Peyer's patch (tissue), 4 donors: ENCODE measurements around the gene SLC39A3. TPM values are rescaled to one million over a fixed set of nuclear protein-coding genes. Genes with fewer than 3 reads are reported as not detected.

ENCODE experiments used
- DNase-seq, 3 donors: peaks; one replicate each; pipeline ENCODE4 v3.0.0-alpha.2; 2017 to 2019
- H3K27ac ChIP-seq, 4 donors: fragments of 200-600 bp; sonication (generic); one replicate each; pipeline ENCODE4 v1.5.1; 2016 to 2019
- H3K27me3 ChIP-seq, 2 donors: fragments of 200-600 bp; sonication (generic); one replicate each; pipeline ENCODE4 v1.5.1; 2019
- H3K36me3 ChIP-seq, 3 donors: fragments of 200-600 bp; sonication (generic); one replicate each; pipeline ENCODE4 v1.5.1; 2016 to 2019
- H3K4me1 ChIP-seq, 4 donors: fragments of 200-600 bp; sonication (generic); one replicate each; pipeline ENCODE4 v1.5.1; 2016 to 2019
- H3K4me3 ChIP-seq, 4 donors: fragments of 200-600 bp; sonication (generic); 1 replicate in 3 of 4; 2 replicates in 1 of 4; pipeline ENCODE4 v1.5.1; 2016 to 2019; ENCODE audit warnings: mild to moderate bottlenecking in 1 of 4
- H3K9me3 ChIP-seq, 4 donors: fragments of 200-600 bp; sonication (generic); one replicate each; pipeline ENCODE4 v1.5.1; 2016 to 2019; ENCODE audit warnings: mild to moderate bottlenecking in 1 of 4
- CTCF ChIP-seq, 6 experiments: fragments of 450-650 bp in 4 of 6; fragments of 200-600 bp in 2 of 6; sonication (generic) in 1 of 6; IDR thresholded peaks; one replicate each; pipeline ENCODE4 v1.5.1; 2017 to 2019; ENCODE audit warnings: antibody characterized with exemption in 6 of 6, mild to moderate bottlenecking in 3 of 6, moderate library complexity in 1 of 6
- POLR2A ChIP-seq, 2 donors: fragments of 450-650 bp; IDR thresholded peaks; one replicate each; pipeline ENCODE4 v1.5.1; 2017; ENCODE audit warnings: antibody characterized with exemption in 2 of 2, mild to moderate bottlenecking in 2 of 2, moderate library complexity in 2 of 2
- total RNA-seq, 4 donors: library from RNA; depleted of rRNA; stranded (reverse); fragments of >200 nt; gene quantifications; one replicate each; pipeline ENCODE4 v1.1.0, GENCODE V29; 2016

SLC39A3 gene
- total RNA-seq, 4 donors from 2014 or later: 22.1 to 29.7 (median 26.0) TPM

DNA sequence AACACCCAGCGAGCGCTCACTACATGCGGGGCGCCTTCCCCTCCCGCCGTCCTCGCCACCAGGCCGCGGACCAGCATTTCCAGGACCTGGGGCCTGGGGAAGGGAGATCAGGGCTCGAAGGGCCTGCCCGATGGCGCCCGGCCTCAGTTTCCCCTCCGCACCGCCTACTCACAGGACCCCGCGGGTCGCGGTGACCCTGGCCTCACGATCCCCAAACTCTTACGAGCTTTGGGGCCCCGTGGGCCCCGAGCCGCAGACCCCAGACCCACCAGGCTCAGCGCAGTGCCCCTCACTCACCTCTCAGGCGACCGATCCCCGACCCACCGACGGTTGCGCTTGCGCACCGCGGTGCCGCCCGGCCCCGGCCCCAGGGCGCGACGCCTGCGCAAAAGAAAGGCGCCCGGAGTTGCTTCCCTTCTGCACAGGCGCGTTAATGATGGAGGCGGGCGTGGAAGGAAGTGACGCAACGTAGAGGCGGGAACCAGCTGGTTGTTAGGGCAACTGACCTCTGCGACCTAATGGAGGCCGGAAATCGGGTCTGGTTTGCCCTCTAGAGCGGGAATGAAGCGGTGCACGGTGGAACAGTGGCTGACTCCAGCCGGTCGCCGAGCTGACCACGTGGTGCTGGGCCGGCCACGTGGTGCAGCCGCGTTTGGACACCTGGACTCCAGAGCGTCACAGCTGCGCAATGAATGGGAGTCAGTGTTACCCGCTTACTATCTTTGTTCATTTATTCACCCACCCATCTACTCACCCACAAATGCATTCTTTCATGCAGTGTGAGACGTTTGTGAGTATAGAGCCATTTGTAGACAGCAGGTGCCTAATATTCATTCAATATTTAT, 43.3 kb upstream of the SLC39A3 start, which contains the start of gene SGTA:
Gene SGTA, minus strand, starts transcription at position 338 of the 845 bp plus-strand sequence. CDS start 14,205 bp downstream, outside the sequence.
- TF ChIP-seq CTCF (IDR thresholded peaks at IDR 0.05) (peak; percentile 31 to 74 (median 58)), POLR2A (IDR thresholded peaks at IDR 0.05) (peak; percentile 83 to 89)
- H3K4me1 ChIP-seq: peaks cover 0 to 39% (median 9%) of the 10 kb centered on the region in 4 donors

DNA sequence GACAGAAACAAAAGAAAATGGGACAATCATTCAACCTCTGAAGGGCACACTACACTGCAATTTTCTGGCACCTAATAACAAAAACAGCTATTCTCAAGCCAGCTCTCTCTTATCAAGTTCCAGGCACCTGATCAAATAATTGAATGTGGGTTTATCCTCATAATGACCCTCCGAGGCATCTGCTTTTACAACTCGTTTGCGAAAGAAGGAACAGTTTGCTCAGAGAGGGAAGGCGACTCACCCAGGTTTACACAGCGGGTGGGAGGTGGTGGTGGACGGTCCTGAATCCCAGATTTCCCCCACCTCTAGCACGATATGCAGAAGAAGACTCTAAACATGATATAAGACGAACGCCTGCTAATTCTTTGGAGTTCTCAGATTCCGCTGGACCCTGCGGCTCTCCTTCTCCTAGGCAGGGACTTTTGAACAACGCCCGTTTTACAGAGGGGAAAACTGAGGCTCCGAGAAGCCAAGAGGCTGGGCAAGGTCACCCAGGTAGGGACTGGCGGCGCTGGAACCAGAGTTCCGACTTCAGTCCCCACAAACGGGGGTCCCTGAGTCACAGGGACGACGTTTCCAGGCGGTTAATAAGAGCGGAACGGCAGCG, 42.6 kb upstream of the SLC39A3 start:
- Histone ChIP-seq H3K36me3 (no peaks in the 10 kb centered on the region), H3K27ac (peak overlapping the region; percentile 86 to 96 (median 92)), H3K9me3 (no peaks in the 10 kb centered on the region), H3K4me1 (peaks cover 0 to 39% (median 9%) of the 10 kb centered on the region in 4 donors), H3K27me3 (no peaks in the 10 kb centered on the region), H3K4me3 (peak overlapping the region; percentile 67 to 100 (median 87))
- TF ChIP-seq CTCF (IDR thresholded peaks at IDR 0.05) (no peak), POLR2A (IDR thresholded peaks at IDR 0.05) (no peak)
- no peak for DNase-seq

More for the DNA sequence above, 43.3 kb upstream of the SLC39A3 start, which contains the start of gene SGTA:
- Histone ChIP-seq H3K4me3 (peak within 1 kb of the TSS; percentile 67 to 100 (median 87)), H3K36me3 (no peaks in the 10 kb centered on the region), H3K9me3 (no peaks in the 10 kb centered on the region), H3K27me3 (no peaks in the 10 kb centered on the region), H3K27ac (peak within 1 kb of the TSS; percentile 86 to 96 (median 92))
- DNase-seq: peak; percentile 97 to 99 (median 98)

DNA sequence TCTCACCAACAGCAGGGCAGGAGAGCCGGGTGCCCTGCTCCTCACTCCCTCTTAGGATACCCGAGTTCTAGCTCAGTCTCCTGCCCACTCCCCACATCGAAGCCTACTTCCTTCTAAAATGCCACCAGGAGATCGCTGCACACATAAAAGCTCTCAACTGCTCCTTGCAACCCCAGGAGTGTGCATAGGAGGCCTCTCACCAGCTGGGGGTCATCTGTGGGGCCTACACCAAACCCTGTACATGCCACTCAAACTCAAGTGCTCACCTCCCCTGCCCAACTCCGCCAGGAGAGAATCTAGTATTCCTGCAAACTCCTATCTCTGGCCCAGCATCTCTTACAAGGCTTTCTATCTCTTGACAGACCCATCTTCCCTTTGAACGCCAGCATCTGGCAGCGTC, 40.5 kb upstream of the SLC39A3 start:
- TF ChIP-seq CTCF (IDR thresholded peaks at IDR 0.05) (no peak), POLR2A (IDR thresholded peaks at IDR 0.05) (no peak)
- no peak for DNase-seq
- peaks cover 0 to 31% (median 9%) of the 10 kb centered on the region in 4 donors for H3K4me1 ChIP-seq
- no peaks in the 10 kb centered on the region for H3K27me3 ChIP-seq
- H3K9me3 ChIP-seq: no peaks in the 10 kb centered on the region
- no peaks in the 10 kb centered on the region for H3K36me3 ChIP-seq
- no peak overlapping the region for H3K4me3 ChIP-seq
- H3K27ac ChIP-seq: no peak overlapping the region

DNA sequence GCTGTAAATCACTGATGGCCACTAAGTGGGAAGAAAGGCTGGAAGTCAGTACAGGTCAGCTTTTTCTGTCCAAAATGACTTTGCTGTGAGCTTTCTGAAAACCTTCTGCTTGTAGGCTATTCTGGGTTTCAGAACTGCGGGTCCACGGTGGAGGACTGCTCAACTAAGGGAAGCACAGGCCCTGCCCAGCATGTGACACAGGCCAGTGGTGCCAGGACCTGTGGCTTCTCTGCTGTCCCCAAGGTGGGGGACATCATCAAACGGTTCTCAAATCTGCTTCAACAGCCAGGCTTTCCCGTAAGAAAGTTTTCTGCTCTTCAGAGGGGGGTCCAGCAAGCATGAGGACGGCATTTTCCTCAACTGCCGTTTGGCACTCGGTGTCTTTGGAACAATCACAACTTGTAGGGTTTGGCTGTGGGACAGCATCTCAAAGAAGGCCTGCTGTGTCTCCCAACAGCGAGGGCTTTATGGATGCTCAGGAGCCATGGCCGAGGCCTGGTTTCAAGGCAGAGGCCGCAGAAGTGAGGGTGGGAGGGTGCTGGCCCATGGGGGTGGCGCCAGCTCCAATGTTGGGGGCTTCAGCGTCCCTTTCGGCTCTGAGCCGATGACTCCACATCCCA, 39.4 kb upstream of the SLC39A3 start:
- no peak for TF ChIP-seq POLR2A (IDR thresholded peaks at IDR 0.05)
- no peak for TF ChIP-seq CTCF (IDR thresholded peaks at IDR 0.05)
- DNase-seq: no peak
- no peak overlapping the region for H3K4me3 ChIP-seq
- no peaks in the 10 kb centered on the region for H3K9me3 ChIP-seq
- H3K36me3 ChIP-seq: no peaks in the 10 kb centered on the region
- H3K27me3 ChIP-seq: no peaks in the 10 kb centered on the region
- H3K27ac ChIP-seq: no peak overlapping the region
- peaks cover 0 to 34% (median 11%) of the 10 kb centered on the region in 4 donors for H3K4me1 ChIP-seq

DNA sequence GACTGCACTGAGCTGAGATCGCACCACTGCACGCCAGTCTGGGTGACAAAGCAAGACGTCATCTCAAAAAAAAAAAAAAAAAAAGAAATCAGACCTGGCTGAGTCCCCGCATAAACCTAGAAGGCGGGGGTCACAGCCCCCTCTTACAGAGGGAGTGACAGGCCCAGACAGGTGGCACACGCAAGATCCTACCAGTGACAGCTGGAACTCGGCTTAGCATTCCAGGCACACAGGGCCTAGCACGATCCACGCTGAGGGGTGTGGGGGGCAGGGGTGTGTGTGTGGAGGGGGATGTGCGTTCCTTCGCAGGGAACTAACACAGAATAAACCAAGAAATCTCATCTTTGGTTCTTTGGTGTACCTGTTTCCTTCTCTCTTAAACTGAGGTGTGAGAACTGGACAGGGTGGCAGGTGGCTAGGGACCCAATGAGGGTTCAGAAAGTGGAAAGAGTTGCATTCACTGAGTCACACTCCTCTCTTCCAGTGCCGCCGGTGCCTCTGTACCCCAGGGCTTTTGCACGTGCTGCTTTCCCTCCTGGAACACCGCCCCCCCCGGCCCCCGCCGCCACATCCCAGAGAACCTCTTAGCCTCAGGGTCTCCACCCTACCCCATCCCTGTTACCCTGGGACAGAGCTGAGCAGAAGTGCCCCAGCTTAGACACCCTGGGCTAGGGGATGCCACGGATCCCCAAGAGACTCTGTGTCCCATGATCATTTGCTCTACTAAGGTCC, 38.3 kb upstream of the SLC39A3 start:
- TF ChIP-seq CTCF (IDR thresholded peaks at IDR 0.05) (no peak), POLR2A (IDR thresholded peaks at IDR 0.05) (no peak)
- no peaks in the 10 kb centered on the region for H3K27me3 ChIP-seq
- no peaks in the 10 kb centered on the region for H3K36me3 ChIP-seq
- DNase-seq: no peak
- no peak overlapping the region for H3K27ac ChIP-seq
- H3K4me1 ChIP-seq: peaks cover 0 to 31% (median 11%) of the 10 kb centered on the region in 4 donors
- no peaks in the 10 kb centered on the region for H3K9me3 ChIP-seq
- H3K4me3 ChIP-seq: no peak overlapping the region
